GM12801 (cell line): ENCODE results near the gene TRIM33.

Source experiments
- TF ChIP-seq, protein P1 (sequence below): IDR thresholded peaks from one replicate; pipeline ENCODE4 v1.5.1; 2011; ENCODE audit warnings: control low read depth; ENCODE audit not compliant: insufficient read length; ENCODE audit errors: extremely low read depth

TRIM33 gene

GRCh38 chr1:114479134-114479533 is 31.9 kb downstream of the TRIM33 start:
- TF ChIP-seq, protein P1, sequence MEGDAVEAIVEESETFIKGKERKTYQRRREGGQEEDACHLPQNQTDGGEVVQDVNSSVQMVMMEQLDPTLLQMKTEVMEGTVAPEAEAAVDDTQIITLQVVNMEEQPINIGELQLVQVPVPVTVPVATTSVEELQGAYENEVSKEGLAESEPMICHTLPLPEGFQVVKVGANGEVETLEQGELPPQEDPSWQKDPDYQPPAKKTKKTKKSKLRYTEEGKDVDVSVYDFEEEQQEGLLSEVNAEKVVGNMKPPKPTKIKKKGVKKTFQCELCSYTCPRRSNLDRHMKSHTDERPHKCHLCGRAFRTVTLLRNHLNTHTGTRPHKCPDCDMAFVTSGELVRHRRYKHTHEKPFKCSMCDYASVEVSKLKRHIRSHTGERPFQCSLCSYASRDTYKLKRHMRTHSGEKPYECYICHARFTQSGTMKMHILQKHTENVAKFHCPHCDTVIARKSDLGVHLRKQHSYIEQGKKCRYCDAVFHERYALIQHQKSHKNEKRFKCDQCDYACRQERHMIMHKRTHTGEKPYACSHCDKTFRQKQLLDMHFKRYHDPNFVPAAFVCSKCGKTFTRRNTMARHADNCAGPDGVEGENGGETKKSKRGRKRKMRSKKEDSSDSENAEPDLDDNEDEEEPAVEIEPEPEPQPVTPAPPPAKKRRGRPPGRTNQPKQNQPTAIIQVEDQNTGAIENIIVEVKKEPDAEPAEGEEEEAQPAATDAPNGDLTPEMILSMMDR = no peak

DNA sequence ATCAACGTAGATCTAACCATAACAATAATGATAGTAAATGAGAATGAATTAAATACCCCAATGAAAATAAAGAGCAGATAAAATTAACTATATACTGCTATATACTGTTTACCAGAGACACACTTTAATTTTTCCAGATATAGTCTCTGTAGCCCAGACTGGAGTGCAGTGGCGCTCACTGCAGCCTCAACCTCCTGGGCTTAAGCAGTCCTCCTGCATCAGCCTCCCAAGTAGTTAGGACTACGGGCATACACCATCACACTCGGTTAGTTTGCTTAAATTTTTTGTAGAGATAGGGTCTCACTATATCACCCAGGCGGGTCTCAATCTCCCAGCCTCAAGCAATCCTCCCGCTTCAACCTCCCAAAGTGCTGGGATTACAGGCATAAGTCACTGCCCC is 37.2 kb downstream of the TRIM33 start:
- TF ChIP-seq, protein P1 = no peak

DNA sequence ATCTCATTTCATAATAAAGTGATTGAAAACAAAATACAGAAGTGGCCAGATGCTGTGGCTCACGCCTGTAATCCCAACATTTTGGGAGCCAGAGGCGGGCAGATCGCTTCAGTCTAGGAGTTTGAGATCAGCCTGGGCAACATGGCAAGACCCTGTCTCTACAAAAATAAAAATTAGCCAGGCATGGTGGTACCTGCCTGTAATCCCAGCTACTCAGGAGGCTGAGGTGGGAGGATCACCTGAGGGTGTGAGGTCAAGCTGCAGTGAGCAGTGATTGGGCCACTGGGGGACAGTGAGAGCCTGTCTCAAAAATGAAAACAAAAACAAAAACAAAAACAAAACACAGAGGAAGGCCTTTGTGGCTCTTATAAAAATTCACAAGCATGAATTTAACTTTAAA is 38.6 kb downstream of the TRIM33 start:
- TF ChIP-seq, protein P1 = no peak

DNA sequence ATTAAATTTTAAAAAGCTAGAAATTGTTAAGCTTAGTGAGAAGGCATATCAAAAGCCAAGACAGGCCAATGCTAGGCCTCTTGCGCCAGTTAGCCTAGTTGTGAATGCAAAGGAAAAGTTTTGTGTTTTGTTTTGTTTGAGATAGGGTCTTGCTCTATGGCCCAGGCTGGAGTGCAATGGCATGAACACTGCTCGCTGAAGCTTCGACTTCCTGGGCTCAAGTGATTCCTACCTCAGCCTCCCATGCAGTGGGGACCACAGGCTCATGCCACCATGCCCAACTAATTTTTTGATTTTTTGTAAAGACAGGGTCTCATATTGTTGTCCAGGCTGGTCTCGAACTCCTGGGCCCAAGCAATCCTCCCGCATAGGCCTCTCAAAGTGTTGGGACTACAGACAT is 40.3 kb downstream of the TRIM33 start:
- TF ChIP-seq, protein P1 = no peak

GRCh38 chr1:114468710-114469468 is 42.1 kb downstream of the TRIM33 start:
- TF ChIP-seq, protein P1 = no peak

DNA sequence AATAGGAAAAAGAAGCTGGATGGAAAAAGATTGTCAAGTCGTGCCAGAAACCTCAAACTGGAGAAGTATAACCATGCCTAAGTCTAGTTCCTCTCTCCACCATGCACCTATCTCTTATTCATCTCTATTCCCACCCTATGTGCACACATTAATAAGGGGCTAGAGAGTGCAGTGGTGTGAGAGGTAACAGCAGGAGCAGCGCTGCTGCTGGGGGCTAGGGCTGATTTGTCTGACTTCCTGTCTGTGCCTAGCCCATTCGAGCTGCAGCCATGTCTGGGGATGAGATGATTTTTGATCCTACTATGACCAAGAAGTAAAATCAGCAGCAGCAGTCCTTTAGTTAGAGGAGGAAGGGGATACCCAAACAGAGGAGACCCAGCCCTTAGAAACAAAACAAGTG is 43.0 kb downstream of the TRIM33 start:
- TF ChIP-seq, protein P1 = no peak

DNA sequence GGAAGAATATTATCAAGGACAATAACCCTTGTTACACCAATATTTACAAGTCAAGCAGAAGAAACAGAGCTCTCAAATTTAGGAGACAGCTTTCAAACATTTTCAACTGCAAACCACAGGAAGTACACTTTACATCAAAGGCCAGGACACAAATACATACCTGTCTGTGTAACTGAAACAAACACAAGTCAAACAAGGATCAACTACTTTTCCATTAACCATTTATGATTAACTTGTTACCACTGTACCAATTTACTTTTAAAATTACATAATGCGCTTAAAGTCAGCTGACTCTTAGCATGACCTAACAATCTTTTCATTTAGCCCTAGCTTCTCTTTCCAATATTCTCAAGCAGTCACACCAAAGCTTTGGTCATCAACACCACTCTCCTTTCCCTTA is 43.5 kb downstream of the TRIM33 start:
- TF ChIP-seq, protein P1 = no peak
